Prostate gland (tissue), 2 donors: ENCODE results near the gene CDC14A.

Experiments
- POLR2A ChIP-seq: fragments of 450-650 bp; IDR thresholded peaks from one replicate; pipeline ENCODE4 v1.6.1; 2016; ENCODE audit warnings: antibody characterized with exemption, mild to moderate bottlenecking
- POLR2AphosphoS5 ChIP-seq: sonication (generic); formaldehyde crosslinking; IDR thresholded peaks from one replicate; pipeline ENCODE4 v1.6.1; 2017; ENCODE audit warnings: antibody characterized with exemption
- TF ChIP-seq, protein P1 (sequence below), 4 experiments: fragments of 200-600 bp in 2 of 4; fragments of 450-650 bp in 2 of 4; sonication (generic) in 2 of 4; IDR thresholded peaks; 1 replicate in 3 of 4; 2 replicates in 1 of 4; pipeline ENCODE4 v1.5.1; 2016 to 2019; ENCODE audit warnings: antibody characterized with exemption in 4 of 4, mild to moderate bottlenecking in 2 of 4, moderate library complexity in 2 of 4

DNA sequence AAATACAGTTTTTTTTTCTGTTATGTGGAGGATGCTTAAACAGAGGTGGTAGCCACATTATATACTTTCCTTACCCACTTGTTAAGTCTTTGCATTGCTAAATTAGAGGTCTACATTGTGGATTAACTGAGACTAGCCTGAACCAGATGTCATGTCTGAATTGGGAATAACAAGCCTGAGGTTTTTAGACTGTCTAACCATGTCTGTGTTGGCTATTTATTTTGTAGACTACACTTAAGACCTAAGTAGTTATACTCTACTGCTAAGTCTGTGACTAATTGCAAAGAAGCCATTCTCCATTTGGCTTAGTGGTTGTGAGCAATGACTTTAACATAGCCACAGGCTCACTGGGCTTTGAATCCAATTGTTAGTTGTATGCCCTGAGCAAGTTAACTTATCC lies 45.4 kb downstream of the CDC14A start:
- TF ChIP-seq, protein P1, sequence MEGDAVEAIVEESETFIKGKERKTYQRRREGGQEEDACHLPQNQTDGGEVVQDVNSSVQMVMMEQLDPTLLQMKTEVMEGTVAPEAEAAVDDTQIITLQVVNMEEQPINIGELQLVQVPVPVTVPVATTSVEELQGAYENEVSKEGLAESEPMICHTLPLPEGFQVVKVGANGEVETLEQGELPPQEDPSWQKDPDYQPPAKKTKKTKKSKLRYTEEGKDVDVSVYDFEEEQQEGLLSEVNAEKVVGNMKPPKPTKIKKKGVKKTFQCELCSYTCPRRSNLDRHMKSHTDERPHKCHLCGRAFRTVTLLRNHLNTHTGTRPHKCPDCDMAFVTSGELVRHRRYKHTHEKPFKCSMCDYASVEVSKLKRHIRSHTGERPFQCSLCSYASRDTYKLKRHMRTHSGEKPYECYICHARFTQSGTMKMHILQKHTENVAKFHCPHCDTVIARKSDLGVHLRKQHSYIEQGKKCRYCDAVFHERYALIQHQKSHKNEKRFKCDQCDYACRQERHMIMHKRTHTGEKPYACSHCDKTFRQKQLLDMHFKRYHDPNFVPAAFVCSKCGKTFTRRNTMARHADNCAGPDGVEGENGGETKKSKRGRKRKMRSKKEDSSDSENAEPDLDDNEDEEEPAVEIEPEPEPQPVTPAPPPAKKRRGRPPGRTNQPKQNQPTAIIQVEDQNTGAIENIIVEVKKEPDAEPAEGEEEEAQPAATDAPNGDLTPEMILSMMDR (IDR thresholded peaks at IDR 0.05): no peak
- no peak for TF ChIP-seq POLR2AphosphoS5
- no peak for TF ChIP-seq POLR2A
